ENCODE results near the gene RAB6B. TPM values are rescaled to one million over a fixed set of nuclear protein-coding genes. Genes with fewer than 3 reads are reported as not detected.
"Not testable (repeated sequence)": the region's sequence is repeated elsewhere in the genome, so short reads cannot be mapped to it uniquely, and the experiment has no call there.

The RAB6B gene
- total and polyA plus RNA-seq, 4 experiments from 2014 or later, result 0.34 to 1.8 (median 0.46) TPM

GRCh38 chr3:133788024-133788423 is 107.7 kb downstream of the RAB6B start:
- Mint-ChIP-seq H3K4me1 (no peaks in the 10 kb centered on the region), H3K9me3 (peaks cover 0 to 19% (median 9%) of the 10 kb centered on the region in 8 donors), H3K4me3 (no peak overlapping the region), H3K27ac (no peak overlapping the region), H3K27me3 (peaks cover 3% of the 10 kb centered on the region in 2 donors), H3K36me3 (peaks cover 0 to 5% of the 10 kb centered on the region in 2 donors)
- POLR2A ChIA-PET (ENCODE audit: partially characterized antibody), result no interaction called here
- Histone ChIP-seq H3K4me3 (ENCODE audit: low read length in 2 of 2) (no peak overlapping the region), H3K27ac (ENCODE audit: low read depth, low read length) (no peak overlapping the region), H3K4me1 (ENCODE audit: insufficient read depth, low read length) (no peaks in the 10 kb centered on the region), H3K27me3 (ENCODE audit: insufficient read depth, low read length) (no peaks in the 10 kb centered on the region), H3K9me3 (ENCODE audit: control insufficient read depth in 1 of 2, low read length in 2 of 2) (no peaks in the 10 kb centered on the region), H3K36me3 (ENCODE audit: insufficient read depth, low read length) (no peaks in the 10 kb centered on the region)
- intact Hi-C loops (cut with micrococcal nuclease), result no loop called here
- CTCF ChIA-PET (ENCODE audit: partially characterized antibody), result no interaction called here
- DNase-seq, result no peak

- CTCF ChIA-PET (ENCODE audit: partially characterized antibody), result no interaction called here
- H3K4me3 Mint-ChIP-seq, result no peak overlapping the region
- no peak overlapping the region for H3K27ac Mint-ChIP-seq
- H3K27me3 Mint-ChIP-seq, result peaks cover 13 to 15% of the 10 kb centered on the region in 2 donors
- intact Hi-C loops (cut with micrococcal nuclease), result no loop called here
- no peaks in the 10 kb centered on the region for H3K27me3 ChIP-seq (ENCODE audit: insufficient read depth, low read length)
- no peaks in the 10 kb centered on the region for H3K4me1 ChIP-seq (ENCODE audit: insufficient read depth, low read length)
- no peaks in the 10 kb centered on the region for H3K9me3 ChIP-seq (ENCODE audit: control insufficient read depth in 1 of 2, low read length in 2 of 2)
- H3K36me3 ChIP-seq (ENCODE audit: insufficient read depth, low read length), result no peaks in the 10 kb centered on the region
- H3K4me3 ChIP-seq (ENCODE audit: low read length in 2 of 2), result no peak overlapping the region
- no peak for DNase-seq
- no peaks in the 10 kb centered on the region for H3K36me3 Mint-ChIP-seq
- POLR2A ChIA-PET (ENCODE audit: partially characterized antibody), result no interaction called here
- H3K27ac ChIP-seq (ENCODE audit: low read depth, low read length), result no peak overlapping the region
- peaks cover 0 to 4% (median 0%) of the 10 kb centered on the region in 8 donors for H3K9me3 Mint-ChIP-seq
- no peaks in the 10 kb centered on the region for H3K4me1 Mint-ChIP-seq
Observed at GRCh38 chr3:133783762-133784161, 111.9 kb downstream of the RAB6B start.

GRCh38 chr3:133782454-133782853 is 113.2 kb downstream of the RAB6B start:
- Histone ChIP-seq H3K36me3 (ENCODE audit: insufficient read depth, low read length) (no peaks in the 10 kb centered on the region), H3K9me3 (ENCODE audit: control insufficient read depth in 1 of 2, low read length in 2 of 2) (no peaks in the 10 kb centered on the region), H3K27me3 (ENCODE audit: insufficient read depth, low read length) (no peaks in the 10 kb centered on the region), H3K27ac (ENCODE audit: low read depth, low read length) (no peak overlapping the region), H3K4me1 (ENCODE audit: insufficient read depth, low read length) (no peaks in the 10 kb centered on the region), H3K4me3 (ENCODE audit: low read length in 2 of 2) (no peak overlapping the region)
- H3K4me3 Mint-ChIP-seq, result no peak overlapping the region
- H3K36me3 Mint-ChIP-seq, result no peaks in the 10 kb centered on the region
- peaks cover 16 to 17% of the 10 kb centered on the region in 2 donors for H3K27me3 Mint-ChIP-seq
- H3K9me3 Mint-ChIP-seq, result peaks cover 0 to 4% (median 0%) of the 10 kb centered on the region in 8 donors
- no peaks in the 10 kb centered on the region for H3K4me1 Mint-ChIP-seq
- no peak for DNase-seq
- intact Hi-C loops (cut with micrococcal nuclease), result no loop called here
- CTCF ChIA-PET (ENCODE audit: partially characterized antibody), result interaction anchor here (0.7 kb wide), 1 partner anchor 11 kb away, joined by 3 read pairs; no protein-coding TSS in a partner anchor
- POLR2A ChIA-PET (ENCODE audit: partially characterized antibody), result no interaction called here
- no peak overlapping the region for H3K27ac Mint-ChIP-seq

GRCh38 chr3:133781570-133781969 is 114.1 kb downstream of the RAB6B start:
- H3K27ac Mint-ChIP-seq, result no peak overlapping the region
- POLR2A ChIA-PET (ENCODE audit: partially characterized antibody), result no interaction called here
- no peaks in the 10 kb centered on the region for H3K36me3 Mint-ChIP-seq

GRCh38 chr3:133780756-133781155 is 114.9 kb downstream of the RAB6B start:
- H3K4me1 ChIP-seq (ENCODE audit: insufficient read depth, low read length); H3K4me1 Mint-ChIP-seq; CTCF ChIA-PET (ENCODE audit: partially characterized antibody); H3K27me3 ChIP-seq (ENCODE audit: insufficient read depth, low read length); POLR2A ChIA-PET (ENCODE audit: partially characterized antibody); H3K9me3 ChIP-seq (ENCODE audit: control insufficient read depth in 1 of 2, low read length in 2 of 2); intact Hi-C loops (cut with micrococcal nuclease); H3K4me3 ChIP-seq (ENCODE audit: low read length in 2 of 2); H3K27ac Mint-ChIP-seq; H3K36me3 ChIP-seq (ENCODE audit: insufficient read depth, low read length); DNase-seq; H3K36me3 Mint-ChIP-seq; H3K9me3 Mint-ChIP-seq; H3K27ac ChIP-seq (ENCODE audit: low read depth, low read length); H3K4me3 Mint-ChIP-seq: not testable (repeated sequence)
- H3K27me3 Mint-ChIP-seq, result peaks cover 13 to 25% of the 10 kb centered on the region in 2 donors

More at GRCh38 chr3:133781570-133781969, 114.1 kb downstream of the RAB6B start:
- H3K9me3 ChIP-seq (ENCODE audit: control insufficient read depth in 1 of 2, low read length in 2 of 2), result no peaks in the 10 kb centered on the region
- peaks cover 0 to 4% (median 0%) of the 10 kb centered on the region in 8 donors for H3K9me3 Mint-ChIP-seq
- no peaks in the 10 kb centered on the region for H3K27me3 ChIP-seq (ENCODE audit: insufficient read depth, low read length)
- intact Hi-C loops (cut with micrococcal nuclease), result no loop called here
- no peak overlapping the region for H3K27ac ChIP-seq (ENCODE audit: low read depth, low read length)
- no peaks in the 10 kb centered on the region for H3K36me3 ChIP-seq (ENCODE audit: insufficient read depth, low read length)
- H3K27me3 Mint-ChIP-seq, result peaks cover 13 to 20% of the 10 kb centered on the region in 2 donors
- H3K4me3 Mint-ChIP-seq, result no peak overlapping the region
- DNase-seq, result no peak
- no peaks in the 10 kb centered on the region for H3K4me1 ChIP-seq (ENCODE audit: insufficient read depth, low read length)
- H3K4me3 ChIP-seq (ENCODE audit: low read length in 2 of 2), result no peak overlapping the region
- H3K4me1 Mint-ChIP-seq, result no peaks in the 10 kb centered on the region
- CTCF ChIA-PET (ENCODE audit: partially characterized antibody), result interaction anchor here (0.6 kb wide), 1 partner anchor 13 kb away, joined by 3 read pairs; no protein-coding TSS in a partner anchor

- ChIA-PET CTCF (ENCODE audit: partially characterized antibody) (no interaction called here), POLR2A (ENCODE audit: partially characterized antibody) (no interaction called here)
- H3K27me3 ChIP-seq (ENCODE audit: insufficient read depth, low read length), result no peaks in the 10 kb centered on the region
- H3K9me3 ChIP-seq (ENCODE audit: control insufficient read depth in 1 of 2, low read length in 2 of 2), result no peaks in the 10 kb centered on the region
- no peaks in the 10 kb centered on the region for H3K36me3 Mint-ChIP-seq
- intact Hi-C loops (cut with micrococcal nuclease), result no loop called here
- no peak overlapping the region for H3K27ac ChIP-seq (ENCODE audit: low read depth, low read length)
- no peak overlapping the region for H3K4me3 ChIP-seq (ENCODE audit: low read length in 2 of 2)
- no peaks in the 10 kb centered on the region for H3K4me1 ChIP-seq (ENCODE audit: insufficient read depth, low read length)
- DNase-seq, result no peak
- H3K9me3 Mint-ChIP-seq, result peaks cover 0 to 4% (median 0%) of the 10 kb centered on the region in 8 donors
- no peak overlapping the region for H3K4me3 Mint-ChIP-seq
- H3K36me3 ChIP-seq (ENCODE audit: insufficient read depth, low read length), result no peaks in the 10 kb centered on the region
- H3K27ac Mint-ChIP-seq, result no peak overlapping the region
- H3K27me3 Mint-ChIP-seq, result peaks cover 15 to 31% of the 10 kb centered on the region in 2 donors
- H3K4me1 Mint-ChIP-seq, result no peaks in the 10 kb centered on the region
Observed at GRCh38 chr3:133779626-133780203, 116.0 kb downstream of the RAB6B start.

GRCh38 chr3:133777807-133778568 is 117.7 kb downstream of the RAB6B start:
- DNase-seq, result no peak
- Histone ChIP-seq H3K9me3 (ENCODE audit: control insufficient read depth in 1 of 2, low read length in 2 of 2) (no peaks in the 10 kb centered on the region), H3K36me3 (ENCODE audit: insufficient read depth, low read length) (no peaks in the 10 kb centered on the region), H3K4me3 (ENCODE audit: low read length in 2 of 2) (no peak overlapping the region), H3K27me3 (ENCODE audit: insufficient read depth, low read length) (no peaks in the 10 kb centered on the region), H3K27ac (ENCODE audit: low read depth, low read length) (no peak overlapping the region), H3K4me1 (ENCODE audit: insufficient read depth, low read length) (no peaks in the 10 kb centered on the region)
- no peaks in the 10 kb centered on the region for H3K4me1 Mint-ChIP-seq
- no peaks in the 10 kb centered on the region for H3K36me3 Mint-ChIP-seq
- no peak overlapping the region for H3K27ac Mint-ChIP-seq
- no peaks in the 10 kb centered on the region for H3K9me3 Mint-ChIP-seq
- ChIA-PET CTCF (ENCODE audit: partially characterized antibody) (no interaction called here), POLR2A (ENCODE audit: partially characterized antibody) (no interaction called here)
- H3K4me3 Mint-ChIP-seq, result no peak overlapping the region
- intact Hi-C loops (cut with micrococcal nuclease), result no loop called here
- peaks cover 16 to 34% of the 10 kb centered on the region in 2 donors for H3K27me3 Mint-ChIP-seq
